GM18873 (cell line): ENCODE results near the gene NEU4.

Experiments used
- ATAC-seq: cut with Tn5 transposase; IDR thresholded peaks from one replicate; pipeline ENCODE4 v1.9.1; 2021; ENCODE audit warnings: mild to moderate bottlenecking, moderate library complexity, moderate number of reproducible peaks; ENCODE audit not compliant: unreplicated experiment, low FRiP score

NEU4 gene

DNA sequence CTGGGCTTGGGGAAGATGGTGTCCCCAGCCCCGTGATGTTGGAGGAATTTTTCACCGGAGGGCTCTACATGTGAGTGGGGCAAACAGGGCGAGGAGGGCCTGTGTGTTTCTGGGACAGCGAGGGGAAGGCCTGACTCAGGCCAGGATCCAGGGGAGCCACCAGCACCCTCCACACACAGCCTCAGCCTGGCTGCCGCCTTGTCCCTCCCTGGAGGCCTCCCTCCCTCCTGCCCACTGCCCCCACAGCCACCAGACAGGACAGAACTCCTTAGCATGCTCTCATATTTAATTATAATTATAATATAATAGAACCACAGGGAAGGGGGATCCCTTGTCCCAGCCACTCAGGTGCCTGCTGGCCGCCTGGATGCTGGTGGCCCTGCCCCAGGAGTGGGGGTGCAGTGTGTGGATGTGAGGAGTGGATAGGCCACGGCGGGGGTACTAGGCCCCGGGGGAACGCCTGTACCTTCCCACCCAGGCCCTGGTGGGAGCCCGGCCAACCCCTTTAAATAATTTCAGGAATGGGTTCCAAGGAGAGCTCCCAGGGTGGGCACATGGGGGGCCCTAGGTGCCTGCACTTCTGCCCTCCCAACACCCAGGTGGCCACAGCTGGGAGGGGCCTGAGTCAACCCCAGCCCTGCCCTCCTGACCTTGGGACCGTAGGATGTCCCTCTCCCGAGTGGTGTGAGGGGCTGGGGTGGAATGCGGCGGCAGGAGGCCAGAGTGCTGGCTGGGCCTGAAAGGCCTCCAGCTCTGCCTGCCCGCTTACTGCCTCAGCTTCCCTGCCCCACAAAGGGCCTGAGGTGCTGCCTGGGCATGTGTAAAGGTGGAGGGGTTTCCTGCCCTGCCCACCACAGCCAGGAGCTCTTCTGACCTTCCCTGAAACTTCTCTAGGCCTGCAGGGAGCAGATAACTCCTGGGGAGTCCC, 40.9 kb downstream of the NEU4 start:
- ATAC-seq, result no peak

DNA sequence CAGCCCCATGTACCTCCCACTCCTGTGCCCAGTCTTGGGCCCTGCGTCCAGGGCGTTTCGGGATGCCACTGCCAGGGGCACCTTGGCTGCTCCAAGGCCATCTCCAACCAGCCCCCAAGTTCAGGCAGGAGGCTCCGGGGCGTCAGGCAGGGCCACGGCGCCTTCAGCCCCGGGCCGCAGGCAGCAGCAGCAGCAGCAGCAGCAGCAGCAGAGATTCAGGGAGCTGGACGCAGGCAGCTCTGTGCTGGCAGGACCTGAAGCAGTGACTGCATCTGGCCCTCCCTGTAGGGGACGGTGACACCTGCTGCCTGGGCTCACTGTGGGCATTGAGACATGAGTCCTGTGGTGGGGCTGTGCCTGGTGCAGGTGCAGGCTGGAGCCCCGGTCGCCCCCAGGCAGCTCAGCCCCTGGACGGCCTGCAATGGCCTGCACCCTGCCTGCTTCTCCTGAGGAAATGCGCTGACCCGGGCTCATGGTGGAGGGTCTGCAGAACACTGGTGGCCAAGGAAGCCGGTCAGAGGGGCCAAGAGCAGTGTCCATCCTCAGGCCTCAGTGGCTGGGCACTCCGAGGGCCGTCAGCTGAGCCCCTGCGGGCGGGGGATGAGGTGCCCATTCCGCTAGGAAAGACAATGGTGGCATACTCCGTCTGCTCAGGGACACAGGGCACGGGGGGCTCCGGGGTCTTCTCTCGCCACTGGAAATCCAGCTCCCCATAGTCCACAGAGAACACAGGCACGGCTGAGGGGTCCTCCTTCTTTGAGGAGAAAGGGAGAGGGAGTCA, 41.7 kb downstream of the NEU4 start:
- no peak for ATAC-seq

DNA sequence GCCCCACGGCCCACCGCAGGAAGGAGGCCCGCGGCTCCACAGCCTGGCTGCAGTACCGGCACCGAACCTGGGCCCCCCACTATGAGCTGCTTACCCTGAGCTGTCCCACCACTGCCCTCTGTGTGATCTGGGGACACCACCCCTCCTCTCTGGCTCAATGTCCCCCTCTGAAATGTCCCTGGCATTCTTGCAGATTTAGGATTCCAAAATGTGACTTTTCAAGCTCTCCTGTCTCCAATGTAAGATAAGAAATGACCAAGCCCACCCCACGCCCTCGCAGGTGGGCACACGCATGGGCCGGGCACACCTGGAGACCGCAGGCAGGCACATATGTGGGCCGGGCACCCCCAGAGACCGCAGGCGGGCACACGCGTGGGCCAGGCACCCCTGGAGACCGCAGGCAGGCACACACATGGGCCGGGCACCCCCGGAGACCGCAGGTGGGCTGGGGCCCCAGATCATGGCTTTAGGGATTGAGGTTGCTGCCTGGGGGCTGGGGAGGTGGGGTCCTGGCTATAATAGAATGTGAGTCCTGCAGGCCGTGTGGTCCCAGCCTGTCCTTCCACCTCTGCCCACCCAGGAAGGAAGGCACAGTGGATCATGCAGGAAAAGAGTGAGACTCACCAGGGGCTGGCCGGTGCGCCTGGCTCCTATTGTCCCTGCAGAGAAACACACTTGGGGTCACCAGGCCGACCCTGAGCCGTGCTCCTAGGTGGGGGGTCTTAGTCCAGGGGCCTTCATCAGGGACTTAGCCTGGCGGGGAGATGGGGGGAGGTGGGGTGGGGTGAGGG, 42.5 kb downstream of the NEU4 start:
- ATAC-seq, result no peak

DNA sequence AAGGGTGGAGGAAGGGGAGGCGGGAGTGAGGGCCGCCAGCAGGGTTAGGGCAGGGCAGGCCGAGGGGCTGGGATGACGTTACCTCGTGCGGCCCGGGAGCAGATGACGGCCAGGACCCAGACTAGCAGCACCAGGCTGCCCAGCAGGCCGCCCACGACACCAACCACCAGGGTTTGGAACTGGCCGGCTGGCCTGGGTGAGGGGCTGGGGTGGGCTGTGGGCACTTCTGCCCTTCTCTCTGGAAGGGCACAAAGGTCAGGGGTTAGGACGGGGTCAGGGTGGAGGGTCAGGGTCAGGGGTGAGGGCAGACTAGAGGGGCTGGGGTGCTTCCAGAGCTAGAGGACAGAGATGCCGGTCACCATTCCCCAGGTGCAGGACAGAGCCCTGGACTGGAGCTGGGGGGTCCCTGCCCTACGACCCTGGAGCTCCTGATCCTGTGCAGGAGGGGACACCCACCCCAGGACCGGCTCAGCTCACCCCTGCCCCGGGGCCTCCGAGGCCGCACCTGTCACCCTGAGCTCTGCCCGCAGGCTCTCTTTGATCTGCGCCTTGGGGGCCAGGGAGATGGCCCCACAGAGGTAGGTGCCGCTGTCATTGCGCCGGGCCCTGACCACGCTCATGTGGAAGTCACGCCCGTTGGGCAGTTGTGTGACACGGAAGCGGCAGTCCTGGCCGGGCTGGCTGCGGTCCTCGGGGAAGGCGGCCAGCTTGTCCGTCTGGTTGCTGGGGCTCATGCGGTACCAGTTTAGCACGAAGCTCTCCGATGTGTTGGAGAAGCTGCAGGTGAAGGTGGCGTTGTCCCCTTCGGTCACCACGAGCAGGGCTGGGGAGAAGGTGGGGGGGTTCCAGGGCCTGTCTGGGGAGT, 43.4 kb downstream of the NEU4 start:
- ATAC-seq, result no peak

DNA sequence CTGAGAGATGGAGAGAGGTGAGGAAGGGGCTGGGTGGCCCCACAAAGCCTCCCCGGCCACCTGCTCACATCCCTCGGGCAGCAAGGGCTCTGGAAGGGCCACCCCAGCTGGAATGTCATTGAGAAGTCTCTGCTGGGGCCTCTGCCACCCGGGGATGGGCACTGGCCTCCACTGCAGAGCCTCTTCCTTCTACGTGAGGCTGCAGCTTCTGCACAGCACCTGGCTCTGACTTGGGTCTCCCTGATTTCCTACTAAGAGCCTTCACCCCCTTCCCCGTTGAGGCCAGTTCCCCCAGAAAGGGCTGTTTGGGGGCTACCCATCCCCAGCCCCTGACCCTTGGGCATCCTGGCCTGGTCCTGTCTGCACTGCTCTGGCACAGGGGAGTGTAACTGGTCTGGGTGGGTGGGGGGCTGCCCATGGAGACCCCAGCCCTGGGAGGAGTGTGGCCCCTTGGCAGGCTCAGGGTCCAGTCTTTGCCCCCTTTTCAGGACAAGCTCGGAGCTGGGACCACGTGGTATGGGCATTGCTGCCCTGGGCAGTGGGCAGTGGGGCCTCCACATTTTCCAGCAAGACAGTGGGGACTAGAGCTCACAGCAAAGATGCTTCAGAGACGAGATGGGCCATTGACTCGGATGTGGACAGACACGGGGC, 44.1 kb downstream of the NEU4 start:
- no peak for ATAC-seq

DNA sequence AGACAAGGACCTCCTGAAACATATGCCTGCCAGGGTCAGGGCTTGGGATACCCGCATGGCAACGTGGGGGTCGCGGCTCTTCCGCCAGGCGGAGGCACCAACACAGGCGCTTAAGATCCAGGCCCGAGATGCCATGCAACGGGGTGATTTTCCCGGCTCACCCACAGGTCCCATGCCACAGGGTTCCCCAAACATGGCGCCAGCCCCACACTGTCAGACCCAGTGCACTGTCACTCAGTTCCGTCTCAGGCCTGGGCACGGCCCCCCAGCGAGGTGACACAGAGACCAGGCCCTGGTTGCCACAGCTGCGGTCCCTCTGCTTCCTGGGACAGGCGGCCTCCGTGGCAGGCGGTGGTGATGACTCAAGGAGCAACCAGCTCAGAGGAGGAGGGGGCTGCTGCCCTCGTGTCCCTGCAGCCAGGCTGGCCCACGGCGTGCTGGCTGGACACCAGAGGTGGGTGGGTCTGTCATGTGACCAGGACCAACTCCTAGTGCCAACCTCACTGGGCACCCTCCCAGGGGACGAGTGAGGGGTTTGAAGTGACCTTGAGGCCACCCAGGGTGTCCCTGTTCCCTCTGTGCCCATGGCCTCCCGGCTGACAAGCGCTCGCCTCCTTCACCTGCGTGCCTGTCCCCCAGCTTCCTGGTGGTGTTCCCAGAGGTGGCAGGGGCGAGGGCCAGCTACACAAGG, 44.8 kb downstream of the NEU4 start:
- ATAC-seq, result no peak

DNA sequence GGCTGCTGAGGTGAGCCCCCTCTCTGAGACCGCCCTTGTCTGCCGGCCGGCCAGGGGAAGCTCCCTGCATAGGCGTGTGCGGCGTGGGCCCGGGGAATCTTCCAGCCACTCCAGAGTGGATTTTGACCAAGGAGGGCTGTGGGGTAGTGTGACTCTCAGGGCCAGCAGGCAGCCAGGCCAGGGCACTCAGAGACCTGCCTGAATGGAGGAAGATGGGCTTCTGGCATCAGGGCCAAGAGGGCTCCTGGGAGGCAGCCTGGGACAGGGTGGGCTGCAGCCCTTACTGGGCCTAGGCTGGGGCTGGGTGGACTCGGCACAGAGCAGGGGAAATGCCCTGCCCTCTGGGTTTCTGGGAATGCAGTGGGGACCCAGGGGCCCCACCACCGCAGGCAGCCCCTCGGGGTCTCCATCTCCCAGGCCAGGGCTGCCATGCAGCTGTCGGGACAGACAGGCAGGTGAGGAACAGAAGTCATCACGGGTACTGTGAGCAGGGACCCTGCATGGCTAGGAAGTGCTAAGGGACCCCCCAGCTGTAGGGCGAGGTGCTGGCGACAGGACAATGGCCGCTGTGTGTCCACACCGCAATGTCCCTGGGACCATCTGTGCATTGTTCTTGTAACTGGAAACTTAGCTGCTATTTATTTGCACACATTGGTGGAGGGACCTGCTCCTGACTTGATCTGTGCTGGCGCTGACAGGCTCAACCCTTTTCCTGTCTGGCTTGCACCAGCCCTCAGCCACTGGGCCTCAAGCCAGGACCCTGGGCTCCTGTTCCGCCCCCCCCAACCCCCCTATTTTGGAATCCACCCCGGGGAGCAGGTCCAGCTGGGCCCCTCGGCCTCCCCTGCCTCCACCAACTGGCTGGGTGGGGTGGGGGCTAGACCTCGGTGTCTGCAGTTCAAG, 45.6 kb downstream of the NEU4 start:
- ATAC-seq, result no peak

DNA sequence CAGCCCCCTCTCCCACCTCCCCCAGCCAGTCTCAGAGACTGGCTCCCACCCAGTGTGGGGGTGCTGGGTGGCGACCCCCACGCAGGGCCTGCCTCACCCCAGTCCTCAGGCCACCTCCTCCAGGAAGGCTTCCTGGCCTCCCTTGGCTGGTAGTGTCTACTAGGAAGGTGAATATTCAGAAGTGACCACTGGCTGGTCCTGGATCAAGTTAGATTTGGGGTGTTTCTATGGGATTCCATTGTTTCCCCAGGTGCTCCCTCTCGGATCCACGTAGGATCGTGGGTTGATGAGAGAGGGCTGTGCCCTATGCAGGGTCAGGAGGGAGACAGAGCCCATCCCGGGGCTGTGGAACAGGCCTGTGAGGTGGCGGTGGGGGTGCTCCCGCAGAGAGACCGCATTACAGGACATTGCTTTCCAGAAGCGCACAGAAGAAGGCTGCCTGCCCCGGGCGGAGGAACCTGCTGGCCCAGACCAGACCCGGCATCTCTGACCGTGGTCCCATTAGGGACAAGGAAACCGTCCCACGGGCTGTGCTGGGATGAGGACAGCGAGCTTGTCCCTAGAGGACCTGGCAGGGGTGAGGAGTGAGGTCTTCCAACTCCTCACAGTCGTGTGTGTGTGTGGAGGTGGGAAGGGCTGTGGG, 46.4 kb downstream of the NEU4 start:
- no peak for ATAC-seq

DNA sequence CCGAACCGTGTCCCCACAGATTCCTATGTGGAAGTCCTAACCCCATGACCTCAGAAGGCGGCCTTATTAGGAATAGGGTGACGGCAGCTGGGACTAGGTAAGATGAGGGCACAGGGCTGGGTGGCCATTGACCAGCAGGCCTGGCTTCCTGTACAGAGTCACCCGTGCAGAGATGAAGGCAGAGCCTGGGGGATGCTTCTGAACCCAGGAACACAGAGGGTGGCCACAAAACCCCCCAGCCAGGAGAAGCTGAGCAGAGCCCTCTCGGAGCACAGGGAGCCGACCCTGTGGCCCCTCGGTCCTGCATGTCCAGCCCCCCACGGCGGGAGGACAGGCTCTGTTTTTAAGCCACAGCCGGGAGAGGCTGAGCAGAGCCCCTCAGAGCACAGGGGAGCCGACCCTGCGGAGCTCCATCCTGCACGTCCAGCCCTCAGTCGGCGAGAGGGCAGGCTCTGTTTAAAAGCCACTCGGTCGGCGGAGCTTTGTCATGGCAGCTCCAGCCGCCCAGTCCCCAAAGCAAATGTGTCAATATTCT, 47.0 kb downstream of the NEU4 start:
- ATAC-seq, result no peak

DNA sequence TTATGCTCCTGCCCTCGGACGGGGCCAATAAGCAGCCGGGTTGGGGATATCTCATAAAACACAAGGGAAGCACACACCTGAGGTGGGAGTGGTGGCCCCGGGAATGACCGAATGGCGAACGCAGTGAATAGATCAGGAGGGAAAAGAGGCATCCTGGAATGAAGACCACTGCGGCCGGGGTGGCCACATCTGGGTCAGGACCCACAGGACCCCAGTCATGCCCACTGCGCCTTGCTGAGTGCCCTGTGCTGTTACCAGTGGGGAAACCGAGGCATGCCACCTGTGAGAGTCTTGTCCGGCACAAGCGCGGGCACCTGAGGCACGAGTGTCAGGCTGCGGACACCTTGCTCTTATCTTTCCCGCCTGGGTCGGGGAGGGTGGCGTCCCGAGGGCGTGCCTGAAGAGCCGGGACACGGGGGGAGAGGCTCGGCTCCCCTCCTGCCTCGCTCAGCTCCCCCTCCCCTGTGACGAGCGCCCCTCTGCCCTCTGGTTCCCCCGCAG, 48.1 kb downstream of the NEU4 start:
- no peak for ATAC-seq

DNA sequence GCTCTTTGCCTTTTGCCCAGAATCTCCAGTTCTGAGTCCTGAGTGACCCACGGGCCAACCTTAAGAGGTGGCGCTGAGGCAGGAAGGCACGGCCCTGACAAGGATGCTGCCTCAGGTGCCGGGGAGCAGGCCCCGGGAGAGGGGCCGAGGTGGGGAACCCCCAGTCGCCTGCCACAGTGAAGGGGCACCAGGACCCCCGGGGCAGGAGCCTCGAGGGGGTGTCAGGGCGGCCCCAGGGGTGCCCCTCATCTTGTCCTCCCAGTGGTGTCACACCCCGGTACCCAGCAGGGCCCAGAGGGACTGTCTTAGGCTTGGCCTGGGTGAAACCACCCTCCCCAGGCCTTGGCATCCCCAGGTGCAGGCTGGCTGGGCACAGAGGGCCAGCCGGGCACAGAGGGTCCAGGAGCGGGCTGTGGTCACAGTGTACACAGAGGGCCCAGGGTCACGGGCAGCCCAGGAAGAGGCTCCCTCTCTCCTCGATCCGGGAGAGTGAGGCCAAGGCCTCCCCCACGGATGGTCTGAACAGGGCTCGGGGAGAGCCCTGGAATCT, 48.7 kb downstream of the NEU4 start:
- ATAC-seq, result no peak

DNA sequence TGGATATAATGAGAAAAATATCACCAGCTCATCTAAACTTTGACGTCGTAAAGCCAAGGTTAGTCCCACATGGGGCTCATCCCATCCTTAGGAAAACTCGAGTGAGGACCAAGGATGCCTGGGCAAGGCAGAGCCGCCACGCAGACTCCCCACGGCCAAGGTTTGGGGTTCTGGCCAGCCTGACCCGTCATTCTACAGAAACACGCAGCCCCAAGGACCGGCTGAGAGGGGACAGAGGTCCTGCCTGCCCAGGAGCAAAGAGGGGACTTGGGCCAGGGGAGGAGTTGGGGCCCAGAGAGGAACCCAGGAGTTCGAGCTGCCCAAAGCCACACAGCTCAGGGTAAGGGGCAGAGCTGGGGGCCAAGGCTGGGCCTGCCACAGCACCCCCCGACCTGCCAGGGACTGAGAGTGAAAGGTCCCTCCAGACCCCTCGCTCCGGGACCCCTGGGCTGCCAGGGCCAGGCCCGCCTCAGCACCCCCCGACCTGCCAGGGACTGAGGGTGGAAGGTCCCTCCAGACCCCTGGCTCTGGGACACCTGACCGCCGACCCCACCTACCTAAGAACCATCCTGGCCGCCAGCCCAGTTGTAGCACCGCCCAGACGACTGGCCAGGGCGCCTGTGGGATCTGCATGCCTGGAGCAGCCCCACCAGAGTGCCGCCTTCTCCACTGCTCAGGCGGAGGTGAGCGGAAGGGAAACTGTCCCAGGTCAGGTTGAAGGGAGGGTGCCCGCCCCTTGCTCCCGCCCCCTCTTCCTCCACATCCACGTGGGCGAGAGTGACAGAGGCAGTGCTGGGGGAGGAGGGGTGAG, 49.4 kb downstream of the NEU4 start, which contains the start of gene PDCD1:
TSS of gene PDCD1 (minus strand) at position 689 of the 811 bp plus-strand sequence. CDS start at position 633, 56 bp downstream.
- ATAC-seq, result no peak

DNA sequence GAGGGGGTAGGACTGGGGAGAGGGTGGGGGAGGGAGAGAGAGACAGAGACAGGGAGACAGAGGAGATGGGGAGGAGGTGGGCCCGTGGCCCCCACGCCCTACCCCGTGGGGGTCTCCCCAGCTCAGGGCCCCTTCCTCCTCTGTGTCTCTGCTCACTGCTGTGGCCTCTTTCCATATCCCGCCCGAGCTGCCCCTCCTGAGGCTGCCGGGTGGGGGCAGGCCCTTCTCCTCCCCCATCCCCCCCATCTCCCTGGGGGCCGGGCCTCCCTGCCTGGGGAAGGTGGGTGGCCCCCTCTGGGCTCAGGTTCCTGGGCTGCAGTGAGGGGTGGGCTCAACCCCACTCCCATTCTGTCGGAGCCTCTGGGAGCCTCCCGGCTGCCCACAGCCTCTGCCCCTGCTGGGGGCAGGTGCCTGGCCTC, 50.0 kb downstream of the NEU4 start:
- no peak for ATAC-seq

DNA sequence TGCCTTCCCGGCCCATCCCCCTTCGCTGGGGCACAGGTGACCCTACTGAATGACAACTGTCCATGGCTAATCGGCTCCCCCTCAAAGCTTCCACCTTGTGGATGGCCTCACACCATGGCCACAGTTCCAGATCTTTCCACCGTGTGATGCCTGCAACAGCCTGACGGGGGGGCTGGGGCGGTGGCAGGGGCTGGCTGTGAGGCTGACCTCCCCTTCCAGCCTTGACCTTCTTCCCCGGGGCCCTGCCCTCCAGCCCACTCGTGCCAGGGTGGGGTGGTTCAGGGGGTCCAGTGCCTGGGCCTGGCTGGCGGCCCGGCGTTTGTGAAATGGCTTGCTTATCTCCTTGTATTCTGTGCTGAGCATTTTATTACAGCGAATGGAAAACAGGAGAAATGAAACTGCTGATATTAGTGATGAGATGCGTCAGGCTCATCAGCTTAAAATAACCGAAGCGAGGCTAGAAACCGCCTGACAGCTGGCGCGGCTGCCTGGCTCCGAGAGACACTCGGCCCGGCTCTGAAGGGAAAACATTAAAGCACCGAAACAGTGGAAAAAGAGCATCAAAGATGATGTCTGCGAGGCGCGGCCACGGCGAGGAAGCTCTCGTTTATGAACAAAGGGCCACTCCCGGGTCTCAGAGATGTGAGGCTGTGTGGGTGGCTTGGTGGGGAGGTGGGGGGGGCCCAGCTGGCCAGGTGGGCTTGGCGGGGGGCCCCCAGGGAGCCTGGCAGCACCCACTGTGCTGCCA, 50.6 kb downstream of the NEU4 start:
- no peak for ATAC-seq
